SK-N-SH treated with all-trans-retinoic acid at 6 μM for 48 hours (cell line): Measurements from ENCODE around the gene ZNFX1.

Source experiments
- ARNTL ChIP-seq: fragments of 450-650 bp; formaldehyde crosslinking; IDR thresholded peaks from 2 replicates; pipeline ENCODE4 v1.5.0; 2020; ENCODE audit warnings: low read depth, mild to moderate bottlenecking, moderate library complexity, borderline replicate concordance
- GLIS3 ChIP-seq: fragments of 250-450 bp; sonication (Bioruptor Pico); IDR thresholded peaks from 2 replicates; pipeline ENCODE4 v1.5.0; 2020; ENCODE audit warnings: mild to moderate bottlenecking, moderate library complexity
- POU6F1 ChIP-seq: fragments of 250-450 bp; sonication (Bioruptor Pico); IDR thresholded peaks from 2 replicates; pipeline ENCODE4 v1.8.0; 2021; ENCODE audit warnings: low read depth, mild to moderate bottlenecking, moderate library complexity, borderline replicate concordance
- RARB ChIP-seq: fragments of 250-450 bp; sonication (Bioruptor Pico); IDR thresholded peaks from 2 replicates; pipeline ENCODE4 v1.8.0; 2021; ENCODE audit warnings: mild to moderate bottlenecking, moderate library complexity
- ZFP30 ChIP-seq: fragments of 450-650 bp; formaldehyde crosslinking; IDR thresholded peaks from 2 replicates; pipeline ENCODE4 v1.5.0; 2022; ENCODE audit warnings: mild to moderate bottlenecking, moderate library complexity
- ZNF70 ChIP-seq: fragments of 450-650 bp; formaldehyde crosslinking; IDR thresholded peaks from 2 replicates; pipeline ENCODE4 v1.5.0; 2020; ENCODE audit warnings: mild to moderate bottlenecking, moderate library complexity
- TF ChIP-seq, protein P1 (sequence below): fragments of 250-450 bp; sonication (Bioruptor Pico); IDR thresholded peaks from 2 replicates; pipeline ENCODE4 v1.8.0; 2020; ENCODE audit warnings: mild to moderate bottlenecking, moderate library complexity, borderline replicate concordance

DNA sequence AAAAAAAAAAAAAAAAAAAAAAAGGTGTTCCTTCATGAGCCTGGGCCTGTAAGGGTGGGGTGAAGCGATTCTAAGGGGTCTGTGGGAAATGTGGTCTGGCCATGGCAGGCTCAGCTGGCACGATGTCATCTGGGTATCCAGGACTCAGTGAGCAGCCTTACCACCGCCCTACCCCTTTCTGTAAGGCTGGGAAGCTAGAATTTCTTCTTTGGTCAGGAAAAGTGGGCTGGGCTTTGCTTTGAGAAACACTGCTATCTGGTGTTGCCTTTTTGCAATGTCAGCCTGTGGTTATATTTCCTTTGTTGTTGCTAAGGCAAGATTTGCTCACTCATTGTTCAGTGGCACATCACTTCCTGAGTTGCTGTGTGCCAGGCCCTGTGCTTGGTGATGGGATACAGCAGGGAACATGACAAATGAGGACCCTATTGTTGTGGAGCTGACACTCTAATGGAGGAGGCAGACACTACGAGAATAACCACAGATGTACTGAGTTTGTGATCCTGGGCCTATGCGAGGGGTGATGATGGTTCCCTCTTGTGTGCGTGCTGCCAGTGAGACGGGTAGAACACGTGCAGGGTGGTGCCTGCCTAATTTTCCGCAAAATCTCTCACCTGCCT is 45.9 kb upstream of the ZNFX1 start:
- TF ChIP-seq ZNF70 = no peak
- no peak for TF ChIP-seq ZFP30 (CRISPR knock-in tag)
- no peak for TF ChIP-seq ARNTL
- no peak for TF ChIP-seq POU6F1 (CRISPR knock-in tag)
- TF ChIP-seq GLIS3 (CRISPR knock-in tag) = no peak
- no peak for TF ChIP-seq RARB
- TF ChIP-seq, protein P1, sequence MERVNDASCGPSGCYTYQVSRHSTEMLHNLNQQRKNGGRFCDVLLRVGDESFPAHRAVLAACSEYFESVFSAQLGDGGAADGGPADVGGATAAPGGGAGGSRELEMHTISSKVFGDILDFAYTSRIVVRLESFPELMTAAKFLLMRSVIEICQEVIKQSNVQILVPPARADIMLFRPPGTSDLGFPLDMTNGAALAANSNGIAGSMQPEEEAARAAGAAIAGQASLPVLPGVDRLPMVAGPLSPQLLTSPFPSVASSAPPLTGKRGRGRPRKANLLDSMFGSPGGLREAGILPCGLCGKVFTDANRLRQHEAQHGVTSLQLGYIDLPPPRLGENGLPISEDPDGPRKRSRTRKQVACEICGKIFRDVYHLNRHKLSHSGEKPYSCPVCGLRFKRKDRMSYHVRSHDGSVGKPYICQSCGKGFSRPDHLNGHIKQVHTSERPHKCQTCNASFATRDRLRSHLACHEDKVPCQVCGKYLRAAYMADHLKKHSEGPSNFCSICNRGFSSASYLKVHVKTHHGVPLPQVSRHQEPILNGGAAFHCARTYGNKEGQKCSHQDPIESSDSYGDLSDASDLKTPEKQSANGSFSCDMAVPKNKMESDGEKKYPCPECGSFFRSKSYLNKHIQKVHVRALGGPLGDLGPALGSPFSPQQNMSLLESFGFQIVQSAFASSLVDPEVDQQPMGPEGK (CRISPR knock-in tag) = no peak
